Mesenchymal stem cell (in vitro differentiated cells and primary cell): ENCODE data around the gene LCT.

Experiments
- DNase-seq: peaks from one replicate; pipeline ENCODE4 v3.0.0-alpha.2; 2013
- H2AFZ ChIP-seq: one replicate; pipeline ENCODE4 v1.6.1; 2013; ENCODE audit warnings: low read depth, mild to moderate bottlenecking, control low read depth, inconsistent platforms, low read length, moderate library complexity
- H2AK5ac ChIP-seq: 2 replicates; pipeline ENCODE4 v1.6.1; 2013; ENCODE audit warnings: low read length, moderate library complexity, mild to moderate bottlenecking, inconsistent platforms; ENCODE audit not compliant: severe bottlenecking
- H2BK120ac ChIP-seq: one replicate; pipeline ENCODE4 v1.6.1; 2013; ENCODE audit warnings: low read depth, mild to moderate bottlenecking, inconsistent platforms, low read length, moderate library complexity
- H2BK12ac ChIP-seq, 2 experiments: one replicate each; pipeline ENCODE4 v1.6.1; 2013; ENCODE audit warnings: inconsistent platforms in 2 of 2, low read length in 2 of 2, mild to moderate bottlenecking in 2 of 2, moderate library complexity in 2 of 2, control low read depth in 1 of 2
- H2BK15ac ChIP-seq: one replicate; pipeline ENCODE4 v1.6.1; 2013; ENCODE audit warnings: mild to moderate bottlenecking, low read depth, inconsistent platforms; ENCODE audit not compliant: poor library complexity, severe bottlenecking
- H2BK5ac ChIP-seq: 2 replicates; pipeline ENCODE4 v1.6.1; 2013; ENCODE audit warnings: low read depth, mild to moderate bottlenecking, low read length, control low read depth, inconsistent platforms; ENCODE audit not compliant: poor library complexity, severe bottlenecking
- H3K14ac ChIP-seq, 2 experiments: one replicate each; pipeline ENCODE4 v1.6.1; 2013; ENCODE audit warnings: inconsistent platforms in 2 of 2, low read length in 2 of 2, control low read depth in 1 of 2, mild to moderate bottlenecking in 1 of 2, moderate library complexity in 1 of 2
- H3K18ac ChIP-seq, 2 experiments: one replicate each; pipeline ENCODE4 v1.6.1; 2013; ENCODE audit warnings: inconsistent platforms in 2 of 2, low read length in 2 of 2, control low read depth in 1 of 2, low read depth in 1 of 2, mild to moderate bottlenecking in 1 of 2
- H3K23ac ChIP-seq, 2 experiments: one replicate each; pipeline ENCODE4 v1.6.1; 2013; ENCODE audit warnings: inconsistent platforms in 2 of 2, low read length in 2 of 2, mild to moderate bottlenecking in 2 of 2, moderate library complexity in 2 of 2, control low read depth in 1 of 2
- H3K27ac ChIP-seq: 2 replicates; pipeline ENCODE4 v1.5.1; 2013; ENCODE audit warnings: mild to moderate bottlenecking, moderate library complexity, low read length, control low read depth, inconsistent platforms; ENCODE audit not compliant: poor library complexity, severe bottlenecking
- H3K27me3 ChIP-seq, 2 experiments: 2 replicates each; pipeline versions ENCODE4 v1.6.1 to v1.7.0; 2013; ENCODE audit warnings: low read length in 2 of 2, mild to moderate bottlenecking in 2 of 2, moderate library complexity in 2 of 2, control low read depth in 1 of 2, inconsistent platforms in 1 of 2; ENCODE audit not compliant: control insufficient read depth in 1 of 2, insufficient read depth in 1 of 2
- H3K36me3 ChIP-seq, 2 experiments: 2 replicates each; pipeline versions ENCODE4 v1.6.1 to v1.7.0; 2013; ENCODE audit warnings: low read length in 2 of 2, control low read depth in 1 of 2, inconsistent platforms in 1 of 2, low read depth in 1 of 2, mild to moderate bottlenecking in 1 of 2; ENCODE audit not compliant: insufficient read depth in 2 of 2, control insufficient read depth in 1 of 2
- H3K4ac ChIP-seq, 2 experiments: one replicate each; pipeline ENCODE4 v1.6.1; 2013; ENCODE audit warnings: inconsistent platforms in 2 of 2, low read length in 2 of 2, mild to moderate bottlenecking in 2 of 2, moderate library complexity in 2 of 2, control low read depth in 1 of 2, low read depth in 1 of 2
- H3K4me1 ChIP-seq: 2 replicates; pipeline ENCODE4 v1.6.1; 2013; ENCODE audit warnings: low read depth, low read length, control low read depth; ENCODE audit not compliant: control insufficient read depth, insufficient read depth
- H3K4me2 ChIP-seq: 2 replicates; pipeline ENCODE4 v1.6.1; 2013; ENCODE audit warnings: low read length, mild to moderate bottlenecking, inconsistent platforms; ENCODE audit not compliant: poor library complexity, severe bottlenecking
- H3K4me3 ChIP-seq, 2 experiments: 2 replicates each; pipeline versions ENCODE4 v1.5.1 to v1.7.0; 2013; ENCODE audit warnings: low read length in 2 of 2, mild to moderate bottlenecking in 2 of 2, control low read depth in 1 of 2, low read depth in 1 of 2; ENCODE audit not compliant: insufficient read depth in 1 of 2
- H3K79me1 ChIP-seq: replicated peaks from 2 replicates; pipeline ENCODE4 v1.6.1; 2013; ENCODE audit warnings: mild to moderate bottlenecking, control low read depth, low read length, inconsistent platforms; ENCODE audit not compliant: poor library complexity, severe bottlenecking
- H3K9ac ChIP-seq: 2 replicates; pipeline ENCODE4 v1.7.0; 2013; ENCODE audit warnings: mild to moderate bottlenecking, low read length, moderate library complexity
- H3K9me3 ChIP-seq: 2 replicates; pipeline ENCODE4 v1.7.0; 2013; ENCODE audit warnings: mild to moderate bottlenecking, low read length; ENCODE audit not compliant: control insufficient read depth
- H4K8ac ChIP-seq: one replicate; pipeline ENCODE4 v1.6.1; 2013; ENCODE audit warnings: inconsistent platforms, mild to moderate bottlenecking, low read length, moderate library complexity
- H4K91ac ChIP-seq: one replicate; pipeline ENCODE4 v1.6.1; 2013; ENCODE audit warnings: mild to moderate bottlenecking, low read length, inconsistent platforms
- WGBS: methylation state at CpG from one replicate; pipeline ENCODE4 v1.1.7; 2013; ENCODE audit warnings: mixed read lengths; 5-methylcytosine and 5-hydroxymethylcytosine counted together

The LCT gene

DNA sequence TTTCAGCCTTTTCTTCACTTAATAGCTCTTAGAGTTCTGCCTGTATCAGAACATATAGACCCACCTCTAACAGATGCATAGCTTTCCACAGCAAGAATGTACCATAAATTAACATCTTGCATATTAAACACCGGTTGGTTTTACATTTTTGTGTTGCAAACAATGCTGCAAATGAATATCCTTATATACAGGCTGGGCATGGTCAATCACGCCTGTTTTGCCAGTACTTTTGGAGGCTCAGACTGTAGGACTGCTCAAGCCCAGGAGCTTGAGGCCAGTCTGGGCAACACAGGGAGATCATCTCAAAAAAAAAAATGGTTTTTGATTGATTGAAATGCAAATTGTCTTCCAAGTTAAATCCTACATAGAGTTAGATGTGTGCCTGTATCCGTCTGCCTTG is 1.5 kb upstream of the LCT start:
- H2BK12ac ChIP-seq, result no peak overlapping the region

DNA sequence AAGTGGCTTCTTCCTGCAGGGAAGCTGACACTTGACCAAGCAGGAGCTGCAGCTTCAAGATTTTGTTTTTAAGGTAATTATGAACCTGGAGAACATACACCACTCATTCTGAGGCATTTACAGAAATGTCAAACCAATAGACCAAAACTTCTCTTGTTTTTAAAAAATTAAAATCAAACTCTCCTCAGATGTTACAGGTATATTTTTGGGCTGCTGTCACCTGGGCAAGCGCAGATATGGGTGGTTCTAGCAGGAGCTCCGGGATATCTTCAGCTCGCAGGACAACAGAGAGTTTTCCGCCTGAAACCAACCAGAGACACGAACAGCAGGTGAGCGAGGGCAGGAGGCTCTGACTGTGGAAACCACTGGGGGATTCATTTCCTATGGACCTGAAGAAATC is 4.1 kb downstream of the LCT start:
- H3K4me2 ChIP-seq, result no peak overlapping the region
- 98% methylated on average over 6 of the region's 6 CpGs for WGBS

More for the DNA sequence above, 1.5 kb upstream of the LCT start:
- Histone ChIP-seq H3K4me2 (no peak overlapping the region), H2BK5ac (no peak overlapping the region), H3K79me1 (no peaks in the 10 kb centered on the region), H3K14ac (no peak overlapping the region), H3K18ac (no peak overlapping the region), H2BK120ac (no peak overlapping the region), H2AFZ (no peak overlapping the region), H3K4me1 (peaks cover 1% of the 10 kb centered on the region), H4K8ac (no peak overlapping the region), H3K27me3 (no peaks in the 10 kb centered on the region), H3K9ac (no peak overlapping the region), H3K36me3 (peaks cover 0 to 2% of the 10 kb centered on the region in 2 experiments), H3K9me3 (no peaks in the 10 kb centered on the region), H2AK5ac (no peak overlapping the region), H3K4me3 (no peak overlapping the region), H2BK15ac (no peak overlapping the region), H3K27ac (no peak overlapping the region), H3K23ac (no peak overlapping the region), H4K91ac (no peak overlapping the region), H3K4ac (no peak overlapping the region)
- 98% methylated on average over 2 of the region's 3 CpGs for whole genome bisulfite sequencing
- DNase-seq, result no peak

DNA sequence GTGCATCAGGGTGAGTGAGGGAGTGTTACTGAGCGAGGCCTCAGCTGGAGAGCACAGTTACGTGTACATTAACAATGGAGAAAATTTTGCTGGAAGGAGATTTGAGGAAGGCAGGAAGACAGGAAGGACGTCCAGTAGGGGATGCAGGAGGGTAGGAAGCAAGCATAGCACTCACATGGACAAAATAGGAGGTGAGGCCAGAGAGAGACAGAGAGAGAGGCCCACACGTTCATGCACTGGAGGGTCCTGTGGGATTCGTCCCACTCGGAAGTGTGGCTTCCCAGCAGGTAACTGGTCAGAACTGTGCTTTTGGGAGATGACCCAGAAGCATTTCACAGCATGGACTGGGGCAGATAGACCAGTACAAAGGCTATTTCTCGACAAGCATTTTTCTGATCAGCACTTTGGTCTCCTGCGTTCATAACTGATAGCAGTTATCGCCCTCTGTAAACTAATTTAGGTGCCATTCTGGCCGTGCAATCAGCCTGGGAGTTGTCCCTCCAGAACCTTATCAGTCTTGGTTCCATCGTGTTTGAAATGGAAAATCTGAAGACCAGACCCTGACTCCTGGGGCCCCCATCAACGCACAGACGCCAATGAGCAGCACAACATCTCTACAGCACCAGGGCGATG is 5.7 kb downstream of the LCT start:
- H3K4ac ChIP-seq, result no peak overlapping the region
- H3K27ac ChIP-seq, result no peak overlapping the region
- H2BK5ac ChIP-seq, result no peak overlapping the region
- no peak overlapping the region for H3K9ac ChIP-seq
- no peaks in the 10 kb centered on the region for H3K4me1 ChIP-seq
- H3K79me1 ChIP-seq, result no peaks in the 10 kb centered on the region
- no peaks in the 10 kb centered on the region for H3K9me3 ChIP-seq
- H3K4me2 ChIP-seq, result no peak overlapping the region
- H2BK15ac ChIP-seq, result no peak overlapping the region
- DNase-seq, result no peak
- no peak overlapping the region for H3K18ac ChIP-seq
- H2AFZ ChIP-seq, result no peak overlapping the region
- no peak overlapping the region for H3K23ac ChIP-seq
- H3K36me3 ChIP-seq, result no peaks in the 10 kb centered on the region
- H4K8ac ChIP-seq, result no peak overlapping the region
- no peak overlapping the region for H2AK5ac ChIP-seq
- H4K91ac ChIP-seq, result no peak overlapping the region
- H3K27me3 ChIP-seq, result no peaks in the 10 kb centered on the region
- H3K14ac ChIP-seq, result no peak overlapping the region
- no peak overlapping the region for H2BK12ac ChIP-seq
- 85% methylated on average over 14 of the region's 14 CpGs for WGBS
- H2BK120ac ChIP-seq, result no peak overlapping the region
- no peak overlapping the region for H3K4me3 ChIP-seq

More for the DNA sequence above, 4.1 kb downstream of the LCT start:
- no peaks in the 10 kb centered on the region for H3K36me3 ChIP-seq
- H3K27ac ChIP-seq, result no peak overlapping the region
- H2BK15ac ChIP-seq, result no peak overlapping the region
- DNase-seq, result no peak
- no peak overlapping the region for H2AK5ac ChIP-seq
- H2BK5ac ChIP-seq, result no peak overlapping the region
- no peak overlapping the region for H3K23ac ChIP-seq
- no peak overlapping the region for H2BK12ac ChIP-seq
- H2BK120ac ChIP-seq, result no peak overlapping the region
- no peak overlapping the region for H3K9ac ChIP-seq
- H2AFZ ChIP-seq, result no peak overlapping the region
- H3K18ac ChIP-seq, result no peak overlapping the region
- H4K91ac ChIP-seq, result no peak overlapping the region
- no peaks in the 10 kb centered on the region for H3K27me3 ChIP-seq
- H3K4me3 ChIP-seq, result no peak overlapping the region
- H3K9me3 ChIP-seq, result no peaks in the 10 kb centered on the region
- H3K79me1 ChIP-seq, result no peaks in the 10 kb centered on the region
- H3K14ac ChIP-seq, result no peak overlapping the region
- no peak overlapping the region for H4K8ac ChIP-seq
- no peaks in the 10 kb centered on the region for H3K4me1 ChIP-seq
- H3K4ac ChIP-seq, result no peak overlapping the region

DNA sequence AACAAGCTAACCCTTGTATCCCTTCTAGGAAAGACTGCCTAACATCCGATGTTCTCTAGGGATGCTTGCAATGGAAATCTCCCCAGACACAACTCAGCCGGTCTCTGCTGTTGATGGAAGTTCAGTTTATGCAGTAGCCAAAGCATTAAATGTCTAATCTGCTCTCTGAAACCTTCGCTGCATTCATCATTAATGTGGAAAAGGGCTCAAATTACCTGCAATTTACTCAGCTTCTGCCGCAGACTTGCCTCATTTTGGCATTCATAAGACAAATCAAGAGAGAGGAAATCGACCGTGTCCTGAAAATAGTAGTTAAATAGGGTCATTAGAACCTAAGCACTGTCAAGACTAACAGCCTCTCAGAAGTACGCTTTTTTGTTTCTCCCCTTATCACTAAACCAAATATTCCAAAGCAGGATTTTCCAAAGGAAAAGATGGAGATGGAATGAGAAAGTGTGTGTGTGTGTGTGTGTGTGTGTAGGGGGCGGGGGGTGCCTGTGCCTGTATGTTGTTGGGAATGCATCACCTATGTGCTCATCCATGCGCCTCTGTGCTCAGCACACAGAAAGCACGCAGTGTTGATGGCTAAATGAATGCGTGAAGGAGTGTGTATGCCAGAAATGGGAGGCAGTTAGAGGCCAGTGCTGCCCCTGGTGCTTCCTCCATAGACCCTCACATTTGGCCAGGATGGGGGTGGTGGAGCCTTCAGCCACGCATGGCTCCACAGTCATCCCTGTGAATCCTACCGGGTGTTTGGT is 7.4 kb downstream of the LCT start:
- Histone ChIP-seq H3K23ac (no peak overlapping the region), H3K4me1 (no peaks in the 10 kb centered on the region), H2BK15ac (no peak overlapping the region)

More for the DNA sequence above, 7.4 kb downstream of the LCT start:
- WGBS, result 95% methylated on average over 12 of the region's 13 CpGs
- Histone ChIP-seq H4K8ac (no peak overlapping the region), H2BK120ac (no peak overlapping the region), H3K27me3 (peaks cover 0 to 8% of the 10 kb centered on the region in 2 experiments), H3K14ac (no peak overlapping the region), H3K36me3 (no peaks in the 10 kb centered on the region), H4K91ac (no peak overlapping the region), H3K79me1 (no peaks in the 10 kb centered on the region), H2BK5ac (no peak overlapping the region), H3K4me2 (no peak overlapping the region), H3K4ac (no peak overlapping the region), H3K27ac (no peak overlapping the region), H3K18ac (no peak overlapping the region), H3K4me3 (no peak overlapping the region), H2BK12ac (no peak overlapping the region), H2AK5ac (no peak overlapping the region), H2AFZ (no peak overlapping the region), H3K9me3 (no peaks in the 10 kb centered on the region), H3K9ac (no peak overlapping the region)
- DNase-seq, result no peak
